ENCODE results near the gene RSPH9.

The RSPH9 gene, protein sequence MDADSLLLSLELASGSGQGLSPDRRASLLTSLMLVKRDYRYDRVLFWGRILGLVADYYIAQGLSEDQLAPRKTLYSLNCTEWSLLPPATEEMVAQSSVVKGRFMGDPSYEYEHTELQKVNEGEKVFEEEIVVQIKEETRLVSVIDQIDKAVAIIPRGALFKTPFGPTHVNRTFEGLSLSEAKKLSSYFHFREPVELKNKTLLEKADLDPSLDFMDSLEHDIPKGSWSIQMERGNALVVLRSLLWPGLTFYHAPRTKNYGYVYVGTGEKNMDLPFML
- 0 to 0.35 (median 0) reads per million in 4 experiments for total RNA-seq

GRCh38 chr6:43644940-43645612, at the start of gene RSPH9:
Gene RSPH9, plus strand, starts transcription at chr6:43645036. Its CDS starts 63 bp downstream, at chr6:43645099.
- peak; percentile 64 for DNase-seq

DNA sequence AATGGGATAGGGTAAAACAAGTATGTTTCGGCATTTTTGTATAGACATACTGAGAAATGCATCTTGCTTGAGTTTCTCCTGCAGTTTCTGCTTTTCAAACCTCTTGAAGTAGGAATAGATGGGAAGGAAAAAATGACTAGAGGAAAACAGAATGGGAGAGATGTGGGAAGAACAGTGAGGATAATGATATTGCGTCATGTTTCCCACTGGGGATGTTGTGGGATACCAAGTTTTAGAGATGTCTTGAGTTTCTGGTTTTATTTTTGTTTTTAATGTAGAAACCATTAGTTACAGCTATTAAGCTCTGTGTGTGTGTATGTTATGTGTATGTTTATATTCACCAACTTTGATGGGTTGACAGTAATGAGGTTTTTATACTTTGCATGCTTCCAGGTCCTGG, 44.2 kb upstream of the RSPH9 start:
- DNase-seq: no peak

GRCh38 chr6:43604174-43604573, 40.7 kb upstream of the RSPH9 start:
- no peak for DNase-seq

DNA sequence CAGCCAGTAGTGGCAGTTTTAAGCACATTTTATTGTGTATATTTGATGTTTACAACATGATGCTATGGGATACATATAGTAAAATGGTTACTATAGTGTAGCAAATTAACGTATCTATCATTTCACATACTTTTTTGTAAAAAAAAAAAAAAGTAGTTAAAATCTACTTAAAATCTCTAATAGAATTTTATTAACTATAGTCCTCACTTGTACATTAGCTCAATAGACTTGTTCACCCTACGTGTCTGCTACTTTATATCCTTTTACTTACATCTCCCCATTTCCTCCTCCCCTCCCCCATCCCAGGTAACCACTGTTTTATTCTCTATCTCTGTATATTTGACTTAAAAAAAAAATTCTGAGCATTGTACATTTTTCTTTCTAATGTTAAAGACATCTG, 38.8 kb upstream of the RSPH9 start:
- no peak for DNase-seq

- peak; percentile 30 for DNase-seq
Measured at GRCh38 chr6:43608310-43608763, 36.5 kb upstream of the RSPH9 start.

DNA sequence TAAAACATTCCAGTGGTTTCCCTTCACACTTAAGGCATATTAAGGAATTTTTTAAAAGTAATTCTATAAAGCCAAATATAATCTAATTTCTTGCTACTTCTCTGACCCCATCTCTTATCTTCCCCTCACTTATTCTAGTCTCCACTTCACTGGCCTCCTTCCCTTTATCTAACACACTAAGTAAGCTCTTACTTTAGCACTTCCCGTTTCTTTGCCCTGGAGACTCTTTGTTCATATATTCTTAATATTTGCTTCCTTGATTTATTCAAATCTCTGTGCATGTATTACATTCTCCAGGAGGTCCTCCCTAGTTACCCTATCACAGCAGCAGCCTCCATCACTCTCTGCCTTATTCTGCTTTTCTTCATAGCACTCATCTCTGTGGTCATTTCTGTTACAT, 36.0 kb upstream of the RSPH9 start:
- no peak for DNase-seq

GRCh38 chr6:43609402-43609801, 35.4 kb upstream of the RSPH9 start:
- DNase-seq: no peak

DNA sequence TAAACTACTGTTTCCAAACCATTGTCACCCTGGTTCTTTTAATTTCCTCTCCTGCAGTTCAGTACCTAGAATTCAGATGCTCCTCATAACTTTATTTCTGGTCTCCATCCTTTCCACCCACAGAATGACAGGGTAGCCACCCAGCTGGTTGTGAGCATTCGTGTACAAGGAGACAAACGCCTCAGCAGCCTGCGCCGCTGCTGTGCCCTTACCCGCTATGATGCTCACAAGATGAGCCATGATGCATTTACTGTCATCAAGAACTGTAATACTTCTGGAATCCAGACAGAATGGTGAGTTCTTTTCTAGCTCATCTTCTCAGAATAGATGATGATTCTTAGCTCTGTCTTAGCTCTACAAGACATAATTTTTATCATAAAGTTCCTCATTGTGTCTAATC, 34.4 kb upstream of the RSPH9 start:
- DNase-seq: no peak

DNA sequence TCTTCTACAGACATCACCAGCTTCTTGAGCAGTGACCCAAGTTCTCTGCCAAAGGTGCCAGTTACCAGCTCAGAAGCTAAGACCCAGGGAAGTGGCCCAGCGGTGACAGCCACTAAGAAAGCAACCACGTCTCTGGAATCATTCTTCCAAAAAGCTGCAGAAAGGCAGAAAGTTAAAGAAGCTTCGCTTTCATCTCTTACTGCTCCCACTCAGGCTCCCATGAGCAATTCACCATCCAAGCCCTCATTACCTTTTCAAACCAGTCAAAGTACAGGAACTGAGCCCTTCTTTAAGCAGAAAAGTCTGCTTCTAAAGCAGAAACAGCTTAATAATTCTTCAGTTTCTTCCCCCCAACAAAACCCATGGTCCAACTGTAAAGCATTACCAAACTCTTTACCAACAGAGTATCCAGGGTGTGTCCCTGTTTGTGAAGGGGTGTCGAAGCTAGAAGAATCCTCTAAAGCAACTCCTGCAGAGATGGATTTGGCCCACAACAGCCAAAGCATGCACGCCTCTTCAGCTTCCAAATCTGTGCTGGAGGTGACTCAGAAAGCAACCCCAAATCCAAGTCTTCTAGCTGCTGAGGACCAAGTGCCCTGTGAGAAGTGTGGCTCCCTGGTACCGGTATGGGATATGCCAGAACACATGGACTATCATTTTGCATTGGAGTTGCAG, 31.0 kb upstream of the RSPH9 start:
- no peak for DNase-seq

GRCh38 chr6:43614396-43614730, 30.5 kb upstream of the RSPH9 start:
- no peak for DNase-seq

DNA sequence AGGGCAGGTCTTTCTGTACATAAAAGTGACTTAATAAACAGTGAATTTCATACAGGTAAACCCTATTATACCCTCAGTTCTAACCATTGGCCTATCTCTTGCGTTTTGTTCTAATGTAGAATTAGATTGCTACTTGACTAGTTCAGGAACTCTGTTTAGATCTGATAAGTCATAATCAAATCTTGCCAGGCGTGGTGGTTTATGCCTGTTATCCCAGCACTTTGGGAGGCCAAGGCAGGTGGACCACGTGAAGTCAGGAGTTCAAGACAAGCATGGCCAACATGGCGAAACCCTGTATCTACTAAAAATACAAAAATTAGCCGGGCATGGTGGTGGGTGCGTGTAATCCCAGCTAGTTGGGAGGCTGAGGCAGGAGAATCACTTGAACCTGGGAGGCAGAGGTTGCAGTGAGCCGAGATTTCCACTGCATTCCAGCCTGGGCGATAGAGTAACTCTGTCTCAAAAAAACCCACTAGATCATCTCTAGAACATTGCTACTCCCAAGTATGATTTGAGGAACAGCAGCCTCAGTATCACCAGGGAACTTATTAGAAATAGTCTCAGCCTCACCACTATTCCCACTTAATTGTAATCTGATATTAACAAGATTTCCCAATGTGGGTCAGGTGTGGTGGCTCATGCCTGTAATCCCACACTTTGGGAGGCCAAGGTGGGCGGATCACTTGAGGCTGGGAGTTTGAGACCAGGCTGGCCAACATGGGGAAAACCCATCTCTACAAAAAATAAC, 27.9 kb upstream of the RSPH9 start:
- DNase-seq: no peak

DNA sequence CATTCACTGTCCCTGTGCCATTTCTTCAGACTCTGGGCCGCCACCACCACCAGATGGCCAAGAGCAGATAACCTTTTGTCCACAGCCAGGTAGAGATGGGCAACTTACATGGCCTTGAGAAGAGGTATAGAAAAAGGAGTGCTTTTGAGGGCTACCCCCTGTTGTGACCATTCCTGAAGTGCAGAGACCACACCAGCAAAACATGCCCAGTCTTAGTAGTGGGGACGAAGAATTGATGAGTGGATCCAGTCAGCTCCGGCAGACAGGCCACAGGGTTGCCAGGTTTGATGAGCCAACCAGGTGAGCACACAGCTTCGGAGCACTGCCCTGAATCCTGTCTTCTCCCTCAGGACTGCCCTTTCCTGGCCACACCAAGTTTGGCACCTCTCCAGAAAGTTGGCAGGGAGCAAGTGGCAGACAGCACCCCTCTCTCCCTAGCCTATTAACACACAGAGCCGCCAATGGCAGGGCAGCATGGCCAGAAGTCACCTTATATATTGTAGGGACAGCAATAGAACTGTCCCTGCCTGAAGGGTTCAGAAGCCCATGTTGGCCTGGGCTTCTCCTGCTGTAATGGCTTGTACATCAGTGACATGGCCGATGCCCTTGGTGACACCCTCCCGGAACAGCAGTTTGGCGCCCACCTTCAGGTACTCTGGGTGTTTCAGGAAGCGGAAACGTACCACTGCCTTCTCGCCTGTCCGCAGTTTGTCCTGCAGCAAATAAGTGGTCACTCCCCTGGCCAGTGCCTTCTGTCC, 23.6 kb upstream of the RSPH9 start:
- DNase-seq: no peak

DNA sequence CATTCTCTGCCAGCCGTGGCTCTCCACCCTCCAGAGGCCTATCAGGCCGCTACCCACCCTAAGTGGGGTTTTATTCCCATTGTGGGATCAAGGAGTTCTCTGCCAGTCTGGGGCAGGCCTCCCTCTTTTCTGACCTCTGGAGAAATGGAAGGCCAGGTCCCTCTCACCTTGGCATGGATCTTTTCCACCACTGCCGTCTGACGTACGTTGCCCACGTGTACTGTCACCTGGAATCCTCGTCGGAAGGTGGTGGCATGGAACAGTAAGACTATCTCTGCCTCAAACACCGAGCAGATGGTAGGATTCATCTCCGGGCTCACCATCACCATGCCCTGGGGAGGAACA, 23.0 kb upstream of the RSPH9 start:
- DNase-seq: no peak

DNA sequence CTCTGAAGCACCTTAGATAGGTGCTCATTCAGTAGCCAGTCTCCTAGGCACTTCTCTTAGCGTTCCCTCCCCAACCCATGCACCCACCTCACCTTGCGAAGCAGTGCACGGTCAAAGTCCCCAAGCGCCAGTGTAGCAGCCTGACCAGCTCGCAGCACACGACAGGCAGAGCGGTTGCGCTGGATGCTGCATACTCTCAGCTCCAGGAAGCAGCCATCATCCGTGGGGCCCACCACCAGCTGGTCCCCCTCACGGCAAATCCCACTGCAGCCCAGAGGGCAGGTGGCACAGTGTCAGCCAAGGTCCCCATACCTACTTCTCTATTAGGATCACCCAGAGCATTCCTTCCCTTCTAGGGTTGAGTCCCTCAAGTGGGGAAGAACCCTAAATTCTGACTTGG, 22.3 kb upstream of the RSPH9 start:
- no peak for DNase-seq

GRCh38 chr6:43623880-43624785, 20.7 kb upstream of the RSPH9 start:
- DNase-seq: no peak

- no peak for DNase-seq
Measured at GRCh38 chr6:43624786-43625288, 20.0 kb upstream of the RSPH9 start.

DNA sequence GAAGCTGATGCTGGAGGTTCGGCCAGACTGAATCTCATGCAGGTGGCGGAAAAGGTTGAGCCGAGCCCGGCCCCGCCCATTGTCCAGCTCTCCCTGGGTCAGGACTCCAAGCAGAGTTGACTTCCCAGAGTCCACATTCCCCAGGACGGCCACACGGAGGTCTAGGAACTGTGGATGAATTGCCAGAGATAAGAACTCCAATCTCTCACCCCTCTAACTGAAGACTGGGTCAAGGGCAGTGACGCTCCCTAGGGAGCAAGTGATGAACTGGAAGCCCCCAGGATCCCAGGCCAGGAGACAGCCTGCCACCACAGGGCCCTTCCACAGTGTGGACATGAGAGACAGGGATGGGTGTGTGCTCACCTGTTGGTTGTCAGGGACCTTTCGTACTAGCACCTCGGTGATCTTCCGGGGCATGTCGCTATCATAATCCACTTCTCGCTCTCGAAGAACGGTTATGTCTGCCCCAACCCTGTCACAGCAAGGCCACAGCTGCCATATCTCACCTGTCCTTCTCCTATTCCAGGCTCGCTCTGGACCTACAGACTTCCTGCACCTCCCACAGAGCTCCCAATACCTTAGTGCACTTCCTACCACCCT, 19.3 kb upstream of the RSPH9 start:
- no peak for DNase-seq

DNA sequence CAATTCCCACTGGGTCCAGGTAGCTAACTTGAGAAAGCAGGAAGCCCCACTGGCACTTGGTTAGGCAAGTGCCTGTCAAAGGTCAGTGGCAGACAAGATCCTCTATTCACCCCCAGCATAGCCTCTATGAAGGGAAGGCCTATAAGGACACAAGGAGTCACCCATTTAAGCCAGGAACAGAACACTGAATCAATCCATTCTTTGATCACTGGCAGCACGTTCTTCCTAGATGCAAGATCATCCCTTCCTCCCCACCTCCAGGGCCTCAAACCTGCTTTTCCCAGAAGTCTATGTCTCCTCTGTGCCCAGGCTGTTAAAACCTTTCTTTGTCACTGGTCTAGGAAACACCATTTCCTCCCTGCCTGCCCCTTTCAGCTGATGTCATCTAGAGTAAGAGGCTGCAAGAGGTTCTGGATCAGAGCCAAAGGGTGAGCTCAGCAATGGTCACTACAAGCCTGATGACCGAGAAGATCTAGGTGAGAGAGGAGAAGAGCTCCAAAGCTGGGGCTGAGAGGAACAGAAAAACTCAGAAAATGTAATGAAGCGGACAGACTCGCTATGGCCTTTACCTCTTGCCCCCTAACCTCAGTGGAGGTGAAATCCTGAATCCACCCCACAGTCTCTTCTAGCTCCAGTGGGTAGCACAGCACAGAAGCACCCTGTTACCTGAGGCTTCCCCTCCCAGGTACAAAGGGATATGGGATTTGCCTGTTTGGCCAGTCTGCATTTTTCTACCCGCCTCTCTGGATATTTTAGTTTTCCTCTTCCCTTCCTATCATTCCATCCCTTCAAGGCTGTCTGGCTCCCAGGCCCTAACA, 17.6 kb upstream of the RSPH9 start:
- DNase-seq: no peak

DNA sequence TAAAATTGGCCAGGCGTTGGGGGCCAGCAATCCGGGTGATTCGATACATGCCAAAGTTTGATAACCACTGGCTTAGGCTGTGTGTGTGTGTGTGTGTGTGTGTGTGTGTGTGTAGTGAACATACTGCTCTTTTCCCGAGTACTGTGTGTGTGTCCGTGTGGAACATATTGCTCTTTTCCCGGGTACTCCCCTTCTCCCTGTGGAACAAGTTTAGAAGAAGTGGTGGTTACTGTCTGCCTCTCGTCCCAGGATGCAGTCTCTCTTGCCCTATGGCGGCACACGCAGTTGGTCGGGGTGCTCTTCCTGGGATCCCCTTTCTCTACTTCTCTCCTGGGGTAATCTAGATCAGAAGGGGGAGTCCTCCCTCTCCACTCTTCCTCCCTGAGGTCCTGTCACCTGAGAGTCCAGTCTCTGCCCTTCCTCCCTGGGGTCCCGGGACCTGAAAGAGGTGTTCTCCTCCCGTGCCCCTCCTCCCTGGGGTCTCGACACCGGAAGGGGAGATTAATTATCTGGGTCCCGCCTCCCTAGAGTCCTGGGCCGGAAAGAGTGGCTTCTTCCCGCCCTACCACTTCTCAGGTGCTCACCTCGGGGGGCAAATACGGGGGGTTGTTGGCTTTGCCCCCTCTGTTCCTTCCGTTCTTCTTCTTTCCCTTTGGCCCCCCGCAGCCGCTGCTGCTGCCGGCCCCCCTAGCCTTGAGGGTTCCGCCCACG, 16.3 kb upstream of the RSPH9 start:
- peak; percentile 33 for DNase-seq

All from effector CD8-positive, alpha-beta T cell (primary cell).